Cardiac fibroblast (primary cell): ENCODE data around the gene NFATC1.

Experiments
- DNase-seq, 2 donors: peaks; one replicate each; pipeline versions ENCODE4 v3.0.0 to v3.0.0-alpha.2; 2010; ENCODE audit warnings: low read depth in 2 of 2
- H3K4me3 ChIP-seq, 2 donors: replicated peaks in 1 of 2; 1 replicate in 1 of 2; 2 replicates in 1 of 2; pipeline ENCODE4 v1.5.1; 2011; ENCODE audit warnings: low read depth in 2 of 2, low read length in 2 of 2, mild to moderate bottlenecking in 2 of 2, moderate library complexity in 1 of 2
- CTCF ChIP-seq: IDR thresholded peaks from one replicate; pipeline ENCODE4 v1.5.1; 2011; ENCODE audit warnings: low read depth, mild to moderate bottlenecking, low read length, inconsistent platforms

Gene NFATC1

GRCh38 chr18:79558933-79559416 is 163.2 kb downstream of the NFATC1 start:
- TF ChIP-seq CTCF: no peak
- H3K4me3 ChIP-seq: no peak overlapping the region
- DNase-seq: no peak

GRCh38 chr18:79559436-79559835 is 163.7 kb downstream of the NFATC1 start:
- no peak for DNase-seq
- TF ChIP-seq CTCF: no peak
- no peak overlapping the region for H3K4me3 ChIP-seq

GRCh38 chr18:79560042-79560860 is 164.5 kb downstream of the NFATC1 start:
- DNase-seq: no peak
- no peak for TF ChIP-seq CTCF
- H3K4me3 ChIP-seq: no peak overlapping the region

- no peak overlapping the region for H3K4me3 ChIP-seq
- no peak for DNase-seq
- TF ChIP-seq CTCF: no peak
Measured at GRCh38 chr18:79560861-79561210, 165.1 kb downstream of the NFATC1 start.

- DNase-seq: no peak
- no peak for TF ChIP-seq CTCF
- H3K4me3 ChIP-seq: no peak overlapping the region
Measured at GRCh38 chr18:79563949-79564348, 168.2 kb downstream of the NFATC1 start.

- no peak for TF ChIP-seq CTCF
- DNase-seq: no peak
- no peak overlapping the region for H3K4me3 ChIP-seq
Measured at GRCh38 chr18:79564441-79564840, 168.7 kb downstream of the NFATC1 start.
